Fibroblast of skin of scalp (primary cell): ENCODE data around the gene CTRL.

Experiments
- DNase-seq: peaks from one replicate; pipeline ENCODE4 v3.0.0-alpha.2; 2013

The CTRL gene

GRCh38 chr16:67886387-67886786 is 45.3 kb downstream of the CTRL start:
- no peak for DNase-seq

GRCh38 chr16:67885976-67886375 is 45.7 kb downstream of the CTRL start:
- DNase-seq = no peak

GRCh38 chr16:67885545-67885944 is 46.1 kb downstream of the CTRL start:
- DNase-seq = no peak

GRCh38 chr16:67884684-67885083 is 47.0 kb downstream of the CTRL start, which contains the start of gene NRN1L:
Gene NRN1L, plus strand, starts transcription at chr16:67884885. Its CDS starts 19 bp downstream, at chr16:67884904.
- DNase-seq = peak; percentile 90

GRCh38 chr16:67883872-67884261 is 47.8 kb downstream of the CTRL start:
- DNase-seq = peak; percentile 24

GRCh38 chr16:67883146-67883871 is 48.4 kb downstream of the CTRL start:
- DNase-seq = no peak

GRCh38 chr16:67882374-67883145 is 49.1 kb downstream of the CTRL start:
- no peak for DNase-seq

- no peak for DNase-seq
Measured at GRCh38 chr16:67881621-67882161, 50.0 kb downstream of the CTRL start.

- DNase-seq = no peak
Measured at GRCh38 chr16:67880584-67880983, 51.1 kb downstream of the CTRL start.

GRCh38 chr16:67879936-67880335 is 51.7 kb downstream of the CTRL start:
- DNase-seq = no peak
